Progenitor cell of endocrine pancreas (in vitro differentiated cells): Measurements from ENCODE around the gene KHDC3L. TPM values are rescaled to one million over a fixed set of nuclear protein-coding genes. Genes with fewer than 3 reads are reported as not detected.

Experiments
- DNase-seq: peaks from one replicate; pipeline ENCODE4 v3.0.0; 2021; ENCODE audit warnings: low spot score; ENCODE audit not compliant: unreplicated experiment
- H3K27ac Mint-ChIP-seq: 2 replicates; pipeline ENCODE4 v1.8.0; 2021; ENCODE audit warnings: mild to moderate bottlenecking, moderate library complexity, mixed read lengths
- H3K27me3 Mint-ChIP-seq: 2 replicates; pipeline ENCODE4 v1.8.0; 2021; ENCODE audit warnings: mixed read lengths
- H3K36me3 Mint-ChIP-seq: 2 replicates; pipeline ENCODE4 v1.8.0; 2022; ENCODE audit warnings: mixed read lengths; ENCODE audit not compliant: insufficient read depth
- H3K4me1 Mint-ChIP-seq: 2 replicates; pipeline ENCODE4 v1.8.0; 2021; ENCODE audit warnings: low read depth, mixed read lengths
- H3K4me3 Mint-ChIP-seq: 2 replicates; pipeline ENCODE4 v1.8.0; 2021; ENCODE audit warnings: low read depth, mild to moderate bottlenecking, moderate library complexity, mixed read lengths
- H3K9me3 Mint-ChIP-seq: 2 replicates; pipeline ENCODE4 v1.8.0; 2021; ENCODE audit warnings: low read depth, mixed read lengths
- total RNA-seq: library from RNA; stranded (reverse); gene quantifications from 2 replicates; pipeline ENCODE4 v1.2.1, GENCODE V29; 2021
- TF ChIP-seq, protein P1 (sequence below): fragments of 200-600 bp; sonication (generic); IDR thresholded peaks from one replicate; pipeline ENCODE4 v1.5.0; 2021; ENCODE audit warnings: antibody characterized with exemption, mild to moderate bottlenecking; ENCODE audit not compliant: unreplicated experiment

Gene KHDC3L
- total RNA-seq, 1 donor from 2014 or later: not detected

DNA sequence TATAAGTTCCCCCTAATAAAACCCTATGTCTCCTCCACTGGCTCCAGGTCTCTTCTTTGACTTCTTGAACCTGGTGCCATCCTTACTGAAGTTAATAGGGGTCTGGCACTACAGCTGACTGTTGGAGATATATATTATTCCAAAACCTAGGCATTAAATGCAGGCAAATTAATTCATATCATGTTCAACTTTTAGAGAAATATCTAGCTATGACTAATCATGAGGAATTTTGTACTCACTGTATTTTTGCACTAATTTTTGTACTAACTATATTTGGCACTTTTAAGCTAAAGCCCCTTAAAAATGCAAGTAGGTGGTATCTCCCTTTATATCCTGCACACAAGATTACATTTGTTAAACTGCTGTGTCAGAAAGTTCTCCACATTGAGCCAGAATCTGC, 19.3 kb upstream of the KHDC3L start:
- no peaks in the 10 kb centered on the region for H3K9me3 Mint-ChIP-seq
- no peak overlapping the region for H3K4me3 Mint-ChIP-seq
- H3K27me3 Mint-ChIP-seq: peaks cover 4% of the 10 kb centered on the region
- H3K4me1 Mint-ChIP-seq: no peaks in the 10 kb centered on the region
- TF ChIP-seq, protein P1, sequence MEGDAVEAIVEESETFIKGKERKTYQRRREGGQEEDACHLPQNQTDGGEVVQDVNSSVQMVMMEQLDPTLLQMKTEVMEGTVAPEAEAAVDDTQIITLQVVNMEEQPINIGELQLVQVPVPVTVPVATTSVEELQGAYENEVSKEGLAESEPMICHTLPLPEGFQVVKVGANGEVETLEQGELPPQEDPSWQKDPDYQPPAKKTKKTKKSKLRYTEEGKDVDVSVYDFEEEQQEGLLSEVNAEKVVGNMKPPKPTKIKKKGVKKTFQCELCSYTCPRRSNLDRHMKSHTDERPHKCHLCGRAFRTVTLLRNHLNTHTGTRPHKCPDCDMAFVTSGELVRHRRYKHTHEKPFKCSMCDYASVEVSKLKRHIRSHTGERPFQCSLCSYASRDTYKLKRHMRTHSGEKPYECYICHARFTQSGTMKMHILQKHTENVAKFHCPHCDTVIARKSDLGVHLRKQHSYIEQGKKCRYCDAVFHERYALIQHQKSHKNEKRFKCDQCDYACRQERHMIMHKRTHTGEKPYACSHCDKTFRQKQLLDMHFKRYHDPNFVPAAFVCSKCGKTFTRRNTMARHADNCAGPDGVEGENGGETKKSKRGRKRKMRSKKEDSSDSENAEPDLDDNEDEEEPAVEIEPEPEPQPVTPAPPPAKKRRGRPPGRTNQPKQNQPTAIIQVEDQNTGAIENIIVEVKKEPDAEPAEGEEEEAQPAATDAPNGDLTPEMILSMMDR: no peak
- no peak for DNase-seq
- H3K36me3 Mint-ChIP-seq: no peaks in the 10 kb centered on the region
- no peak overlapping the region for H3K27ac Mint-ChIP-seq

DNA sequence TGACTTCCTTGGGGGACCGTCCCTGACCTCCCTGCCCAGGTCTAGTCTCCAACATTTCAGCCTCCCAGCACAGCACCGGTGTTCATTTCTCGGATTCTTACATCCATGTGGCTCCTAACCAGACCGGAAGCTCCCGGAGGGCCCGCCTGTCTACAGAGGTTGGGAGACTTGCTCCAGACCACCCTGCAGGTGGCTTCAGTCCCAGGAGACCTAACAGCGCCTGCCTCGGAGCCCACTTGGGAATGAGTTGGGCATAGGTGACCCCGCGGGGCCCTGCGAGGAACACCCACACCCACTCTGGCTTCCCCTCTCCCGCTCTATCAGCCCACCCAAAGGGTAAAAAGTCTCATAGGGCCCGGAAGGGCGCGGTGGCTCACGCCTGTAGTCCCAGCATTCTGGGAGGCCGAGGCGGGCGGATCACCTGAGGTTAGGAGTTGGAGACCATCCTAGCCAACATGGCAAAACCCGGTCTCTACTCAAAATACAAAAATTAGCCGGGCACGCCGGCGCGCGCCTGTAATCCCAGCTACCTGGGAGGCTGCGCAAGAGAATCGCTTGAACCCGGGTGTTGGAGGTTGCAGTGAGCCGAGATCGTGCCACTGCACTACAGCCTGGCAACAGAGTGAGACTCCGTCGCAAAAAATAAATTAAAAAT, 13.8 kb upstream of the KHDC3L start:
- TF ChIP-seq, protein P1: no peak
- Mint-ChIP-seq H3K27me3 (peaks cover 23% of the 10 kb centered on the region), H3K36me3 (no peaks in the 10 kb centered on the region), H3K4me3 (no peak overlapping the region), H3K9me3 (no peaks in the 10 kb centered on the region), H3K4me1 (no peaks in the 10 kb centered on the region), H3K27ac (no peak overlapping the region)
- no peak for DNase-seq

DNA sequence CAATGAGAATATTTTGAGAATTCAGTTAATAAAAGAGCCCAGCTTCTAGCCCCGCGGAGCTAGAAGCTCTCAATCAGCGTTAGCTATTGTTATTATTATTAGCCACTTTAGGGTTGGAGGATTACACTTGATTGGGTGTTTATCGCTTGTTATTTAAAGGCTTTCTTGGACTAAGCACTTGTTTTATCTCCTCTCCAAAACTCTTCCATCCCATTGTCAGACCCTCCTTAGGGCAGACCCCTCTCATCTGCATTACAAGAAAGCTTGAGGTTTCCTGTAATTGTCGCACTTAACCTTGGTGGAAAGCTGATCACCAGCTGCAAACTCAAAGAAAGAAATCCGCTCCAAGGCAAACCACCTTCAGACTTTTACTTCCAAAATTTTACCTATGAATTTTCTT, 13.1 kb upstream of the KHDC3L start:
- H3K9me3 Mint-ChIP-seq: no peaks in the 10 kb centered on the region
- no peaks in the 10 kb centered on the region for H3K36me3 Mint-ChIP-seq
- H3K27ac Mint-ChIP-seq: no peak overlapping the region
- peaks cover 23% of the 10 kb centered on the region for H3K27me3 Mint-ChIP-seq
- H3K4me3 Mint-ChIP-seq: no peak overlapping the region
- TF ChIP-seq, protein P1: no peak
- H3K4me1 Mint-ChIP-seq: no peaks in the 10 kb centered on the region
- DNase-seq: no peak

DNA sequence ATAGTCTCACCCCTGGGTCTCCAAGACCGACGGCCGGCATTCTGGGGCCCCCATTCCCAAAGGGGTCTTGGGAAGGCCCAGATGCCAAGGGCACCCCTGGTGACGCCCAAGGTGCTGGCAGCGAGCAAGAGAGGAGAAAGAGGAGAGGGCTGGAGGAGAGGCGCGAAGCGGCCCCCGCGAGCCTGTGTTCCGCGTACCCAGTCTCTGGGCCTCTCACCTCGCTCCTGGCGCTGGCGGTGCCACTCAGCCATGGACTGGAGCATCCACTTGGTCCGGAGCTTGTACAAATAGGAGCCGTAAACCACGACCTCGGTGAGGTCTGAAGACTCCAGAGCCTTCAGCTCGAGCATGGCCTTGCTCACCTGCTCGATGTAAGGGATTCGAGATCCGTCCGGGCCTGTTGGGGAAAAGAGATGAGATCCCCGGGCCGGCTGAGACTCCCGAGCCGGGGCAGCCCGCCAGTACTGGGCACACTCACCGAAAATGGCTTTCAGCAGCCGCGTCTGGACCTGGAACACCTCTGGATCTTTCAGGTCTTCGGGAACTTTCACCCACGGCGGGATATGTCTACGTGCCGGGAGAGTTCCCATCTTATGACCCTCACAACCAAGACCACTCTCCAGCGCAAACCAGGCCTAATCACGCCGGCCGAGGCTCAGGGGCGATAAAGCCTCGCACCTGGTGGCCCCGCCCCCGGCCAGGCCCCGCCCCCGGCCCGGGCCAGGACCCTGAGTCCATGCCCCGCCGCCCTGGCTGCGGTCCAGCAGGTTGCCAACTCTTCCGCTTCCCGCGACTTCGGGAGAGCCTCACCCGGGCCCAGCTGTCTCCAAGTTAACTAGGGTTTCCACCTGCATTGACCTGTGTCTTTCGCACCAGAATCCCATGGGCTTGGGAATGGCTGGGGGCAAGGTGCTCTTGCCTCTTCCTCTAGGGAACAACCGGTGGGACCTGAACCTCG, 8.5 kb upstream of the KHDC3L start, which contains the start of gene DPPA5:
TSS of gene DPPA5 (minus strand) at position 641 of the 958 bp plus-strand sequence. CDS start at position 590, 51 bp downstream.
- H3K27ac Mint-ChIP-seq: no peak within 1 kb of the TSS
- H3K4me1 Mint-ChIP-seq: no peaks in the 10 kb centered on the region
- H3K4me3 Mint-ChIP-seq: no peak within 1 kb of the TSS
- no peaks in the 10 kb centered on the region for H3K36me3 Mint-ChIP-seq
- no peak for DNase-seq
- peaks cover 13% of the 10 kb centered on the region for H3K27me3 Mint-ChIP-seq
- TF ChIP-seq, protein P1: no peak
- H3K9me3 Mint-ChIP-seq: no peaks in the 10 kb centered on the region

DNA sequence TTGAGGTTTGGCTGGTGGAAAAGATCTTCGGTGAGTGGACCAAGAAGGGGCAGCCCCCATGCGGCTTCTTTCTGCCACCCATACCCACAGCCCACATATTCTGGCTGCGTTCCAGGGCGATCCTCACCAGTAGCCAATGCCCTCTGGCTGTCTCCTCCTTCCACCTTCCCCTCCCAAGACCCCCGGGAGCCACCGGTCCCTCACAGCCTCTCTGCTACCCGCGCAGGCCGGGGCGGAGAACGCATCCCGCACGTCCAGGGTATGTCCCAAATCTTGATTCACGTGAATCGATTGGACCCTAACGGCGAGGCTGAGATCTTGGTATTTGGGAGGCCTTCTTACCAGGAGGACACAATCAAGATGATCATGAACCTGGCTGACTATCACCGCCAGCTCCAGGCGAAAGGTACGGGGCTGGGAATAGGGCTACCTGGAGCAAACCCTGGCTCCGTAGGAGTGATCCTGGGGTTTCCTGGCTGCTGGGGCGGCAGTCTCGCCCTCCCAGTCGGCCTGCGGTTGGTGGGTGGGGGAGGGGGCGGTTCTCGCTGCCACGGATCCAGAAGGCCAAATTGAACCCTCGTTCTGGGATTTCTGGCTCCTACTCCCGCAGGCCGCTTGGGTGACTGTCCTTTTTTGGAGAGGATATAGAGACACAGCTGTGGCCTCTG, 545 bp downstream of the KHDC3L start:
- H3K27ac Mint-ChIP-seq: no peak overlapping the region
- TF ChIP-seq, protein P1: no peak
- no peaks in the 10 kb centered on the region for H3K9me3 Mint-ChIP-seq
- H3K4me3 Mint-ChIP-seq: no peak overlapping the region
- H3K27me3 Mint-ChIP-seq: no peaks in the 10 kb centered on the region
- DNase-seq: no peak
- H3K4me1 Mint-ChIP-seq: no peaks in the 10 kb centered on the region
- H3K36me3 Mint-ChIP-seq: no peaks in the 10 kb centered on the region
